CD4-positive, alpha-beta T cell treated with Interleukin-6 at 100 ng/mL for 8 hours (primary cell): ENCODE data around the gene CCDC27.
A peak's percentile ranks its signal among the peaks of the same experiment; 100 is the strongest.

Experiments
- DNase-seq: peaks from one replicate; pipeline ENCODE4 v3.0.0-alpha.2; 2020; ENCODE audit warnings: mixed read lengths, low spot score

The CCDC27 gene

GRCh38 chr1:3777078-3777547 lies 24.9 kb downstream of the CCDC27 start:
- DNase-seq, result no peak

GRCh38 chr1:3777647-3778589 lies 25.7 kb downstream of the CCDC27 start:
- no peak for DNase-seq

GRCh38 chr1:3778590-3779264 lies 26.5 kb downstream of the CCDC27 start:
- no peak for DNase-seq

- DNase-seq, result no peak
These were observed 27.1 kb downstream of the CCDC27 start for GRCh38 chr1:3779265-3779911.

GRCh38 chr1:3779912-3780416 lies 27.7 kb downstream of the CCDC27 start:
- DNase-seq, result no peak

- DNase-seq, result no peak
These were observed 28.7 kb downstream of the CCDC27 start for GRCh38 chr1:3780901-3781300.

GRCh38 chr1:3783651-3784474 lies 31.6 kb downstream of the CCDC27 start:
- DNase-seq, result no peak

GRCh38 chr1:3785045-3785444 lies 32.8 kb downstream of the CCDC27 start:
- no peak for DNase-seq

- DNase-seq, result no peak
These were observed 33.4 kb downstream of the CCDC27 start for GRCh38 chr1:3785456-3786157.

GRCh38 chr1:3786468-3787348 lies 34.5 kb downstream of the CCDC27 start:
- no peak for DNase-seq

- peak; percentile 26 for DNase-seq
These were observed 35.1 kb downstream of the CCDC27 start for GRCh38 chr1:3787349-3787715.

- DNase-seq, result no peak
These were observed 35.7 kb downstream of the CCDC27 start for GRCh38 chr1:3787745-3788605.

GRCh38 chr1:3788756-3789420 lies 36.6 kb downstream of the CCDC27 start:
- no peak for DNase-seq

GRCh38 chr1:3789421-3790300 lies 37.4 kb downstream of the CCDC27 start:
- no peak for DNase-seq

GRCh38 chr1:3790500-3790923 lies 38.3 kb downstream of the CCDC27 start:
- DNase-seq, result no peak

GRCh38 chr1:3790952-3791351 lies 38.7 kb downstream of the CCDC27 start:
- DNase-seq, result no peak
